MM.1S (cell line): Measurements from ENCODE around the gene OXER1.

Experiments
- EZH2 ChIP-seq: fragments of 300-600 bp; sonication (generic); optimal IDR thresholded peaks from 2 replicates; pipeline ENCODE3; 2017; ENCODE audit warnings: low read depth, mild to moderate bottlenecking, antibody characterized with exemption, low read length, mixed read lengths
- TF ChIP-seq, protein P1 (sequence below): fragments of 300-600 bp; sonication (generic); IDR thresholded peaks from 2 replicates; pipeline ENCODE4 v1.5.1; 2016; ENCODE audit warnings: antibody characterized with exemption, low read length, mixed read lengths

DNA sequence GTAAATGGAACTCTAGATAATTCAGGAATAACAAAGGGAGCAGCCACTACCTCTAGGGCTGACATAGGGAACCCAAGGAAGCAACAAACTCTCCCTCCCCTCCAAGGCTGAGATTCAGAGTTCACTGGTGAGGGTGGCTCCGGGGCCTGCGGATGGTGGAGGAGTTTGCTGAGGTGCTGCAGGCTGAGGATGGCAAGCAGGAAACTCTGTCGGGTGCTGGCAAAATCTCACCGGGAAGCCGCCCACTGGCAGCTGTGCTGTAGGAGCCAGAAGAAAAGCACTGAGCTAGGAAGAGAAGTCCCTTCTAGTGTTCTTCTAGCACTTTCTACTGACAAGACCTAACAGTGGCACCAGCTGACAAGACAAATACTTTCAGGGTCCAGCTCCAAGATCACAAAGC, 41.0 kb upstream of the OXER1 start:
- TF ChIP-seq, protein P1, sequence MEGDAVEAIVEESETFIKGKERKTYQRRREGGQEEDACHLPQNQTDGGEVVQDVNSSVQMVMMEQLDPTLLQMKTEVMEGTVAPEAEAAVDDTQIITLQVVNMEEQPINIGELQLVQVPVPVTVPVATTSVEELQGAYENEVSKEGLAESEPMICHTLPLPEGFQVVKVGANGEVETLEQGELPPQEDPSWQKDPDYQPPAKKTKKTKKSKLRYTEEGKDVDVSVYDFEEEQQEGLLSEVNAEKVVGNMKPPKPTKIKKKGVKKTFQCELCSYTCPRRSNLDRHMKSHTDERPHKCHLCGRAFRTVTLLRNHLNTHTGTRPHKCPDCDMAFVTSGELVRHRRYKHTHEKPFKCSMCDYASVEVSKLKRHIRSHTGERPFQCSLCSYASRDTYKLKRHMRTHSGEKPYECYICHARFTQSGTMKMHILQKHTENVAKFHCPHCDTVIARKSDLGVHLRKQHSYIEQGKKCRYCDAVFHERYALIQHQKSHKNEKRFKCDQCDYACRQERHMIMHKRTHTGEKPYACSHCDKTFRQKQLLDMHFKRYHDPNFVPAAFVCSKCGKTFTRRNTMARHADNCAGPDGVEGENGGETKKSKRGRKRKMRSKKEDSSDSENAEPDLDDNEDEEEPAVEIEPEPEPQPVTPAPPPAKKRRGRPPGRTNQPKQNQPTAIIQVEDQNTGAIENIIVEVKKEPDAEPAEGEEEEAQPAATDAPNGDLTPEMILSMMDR = no peak
- no peak for TF ChIP-seq EZH2
